GM12891 (cell line): Measurements from ENCODE around the gene CCDC177.

Experiments used
- POLR2A ChIP-seq: IDR thresholded peaks from 2 replicates; pipeline ENCODE4 v1.6.1; 2011; ENCODE audit warnings: low read depth, low read length, control low read depth
- POLR2AphosphoS5 ChIP-seq: IDR thresholded peaks from 2 replicates; pipeline ENCODE4 v1.6.1; 2011; ENCODE audit warnings: low read depth, low read length, control low read depth
- TAF1 ChIP-seq: IDR thresholded peaks from 2 replicates; pipeline ENCODE4 v1.6.1; 2011; ENCODE audit warnings: low read depth, low read length, control low read depth

DNA sequence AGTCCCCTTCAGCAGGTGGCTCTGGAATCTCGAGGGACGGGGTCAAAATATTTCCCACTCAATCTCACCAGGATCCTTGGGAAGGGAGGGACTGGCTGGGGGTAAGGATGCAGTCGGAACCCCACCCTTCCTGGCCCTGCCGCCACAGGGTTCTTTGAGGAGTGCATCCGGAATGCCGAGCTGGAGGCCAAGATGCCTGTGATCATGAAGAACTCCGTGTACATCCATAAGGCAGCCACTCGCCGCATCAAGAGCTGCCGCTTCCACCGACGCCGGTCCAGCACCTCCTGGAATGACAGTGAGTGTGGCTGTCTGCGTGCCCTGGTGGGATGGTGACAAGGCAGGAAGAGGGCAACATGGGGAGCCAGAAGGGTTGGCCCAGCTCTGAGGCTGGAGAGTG is 47.0 kb downstream of the CCDC177 start:
- no peak for TF ChIP-seq TAF1
- no peak for TF ChIP-seq POLR2A
- no peak for TF ChIP-seq POLR2AphosphoS5
